CD14-positive monocyte (primary cell): ENCODE results near the gene CTRB1. TPM values are rescaled to one million over a fixed set of nuclear protein-coding genes. Genes with fewer than 3 reads are reported as not detected.
A peak's percentile ranks its signal among the peaks of the same experiment; 100 is the strongest.

Experiments
- DNase-seq, 3 donors: peaks; one replicate each; pipeline ENCODE4 v3.0.0-alpha.2; 2011 to 2022
- H2AFZ ChIP-seq: 2 replicates; pipeline ENCODE4 v1.6.0; 2012; ENCODE audit warnings: mild to moderate bottlenecking, low read depth, low read length, inconsistent platforms; ENCODE audit not compliant: insufficient read depth, poor library complexity, severe bottlenecking
- H3K27ac ChIP-seq, 2 donors: 1 replicate in 1 of 2; 2 replicates in 1 of 2; pipeline ENCODE4 v1.5.1; 2012 to 2013; ENCODE audit warnings: low read length in 2 of 2, control low read depth in 1 of 2, inconsistent platforms in 1 of 2, low read depth in 1 of 2, mild to moderate bottlenecking in 1 of 2
- H3K27me3 ChIP-seq, 2 donors: one replicate each; pipeline versions ENCODE4 v1.6.0 to v1.6.1; 2011 to 2013; ENCODE audit warnings: low read length in 2 of 2; ENCODE audit not compliant: control insufficient read depth in 2 of 2, insufficient read depth in 2 of 2
- H3K36me3 ChIP-seq, 2 donors: replicated peaks in 1 of 2; 1 replicate in 1 of 2; 2 replicates in 1 of 2; pipeline versions ENCODE4 v1.5.1 to v1.6.1; 2012 to 2013; ENCODE audit warnings: low read length in 2 of 2, control low read depth in 1 of 2, inconsistent platforms in 1 of 2, mild to moderate bottlenecking in 1 of 2; ENCODE audit not compliant: insufficient read depth in 2 of 2, control insufficient read depth in 1 of 2
- H3K4me1 ChIP-seq, 2 donors: 1 replicate in 1 of 2; 2 replicates in 1 of 2; pipeline versions ENCODE4 v1.5.1 to v1.6.1; 2012 to 2013; ENCODE audit warnings: low read length in 2 of 2, control low read depth in 1 of 2, inconsistent platforms in 1 of 2, mild to moderate bottlenecking in 1 of 2, moderate library complexity in 1 of 2; ENCODE audit not compliant: insufficient read depth in 2 of 2, control insufficient read depth in 1 of 2
- H3K4me2 ChIP-seq: replicated peaks from 2 replicates; pipeline ENCODE3; 2012; ENCODE audit warnings: low read length, moderate library complexity, mild to moderate bottlenecking; ENCODE audit not compliant: poor library complexity, severe bottlenecking; ENCODE audit errors: extremely low read depth
- H3K4me3 ChIP-seq, 3 experiments: fragments of 200-600 bp in 1 of 3; sonication (generic) in 1 of 3; replicated peaks in 1 of 3; 1 replicate in 2 of 3; 2 replicates in 1 of 3; pipeline ENCODE4 v1.5.1; 2011 to 2013; ENCODE audit warnings: low read length in 3 of 3, mild to moderate bottlenecking in 3 of 3, control low read depth in 2 of 3, low read depth in 2 of 3, inconsistent platforms in 1 of 3, moderate library complexity in 1 of 3
- H3K79me2 ChIP-seq: 2 replicates; pipeline ENCODE4 v1.6.0; 2012; ENCODE audit warnings: mild to moderate bottlenecking, control low read depth, inconsistent platforms, low read length, moderate library complexity; ENCODE audit not compliant: insufficient read depth
- H3K9ac ChIP-seq: 2 replicates; pipeline ENCODE4 v1.6.0; 2017; ENCODE audit warnings: low read length, mild to moderate bottlenecking; ENCODE audit not compliant: insufficient read depth, poor library complexity, severe bottlenecking
- H3K9me3 ChIP-seq, 2 donors: replicated peaks in 1 of 2; 1 replicate in 1 of 2; 2 replicates in 1 of 2; pipeline versions ENCODE4 v1.5.1 to v1.6.1; 2012 to 2013; ENCODE audit warnings: low read length in 2 of 2, control low read depth in 1 of 2; ENCODE audit not compliant: control insufficient read depth in 1 of 2, insufficient read depth in 1 of 2
- H4K20me1 ChIP-seq: 2 replicates; pipeline ENCODE4 v1.6.0; 2012; ENCODE audit warnings: mild to moderate bottlenecking, low read length, control low read depth, moderate library complexity; ENCODE audit not compliant: insufficient read depth
- H3K27ac Mint-ChIP-seq, 7 donors: one replicate each; pipeline ENCODE4 v1.8.0; 2020; ENCODE audit warnings: mild to moderate bottlenecking in 7 of 7, mixed read lengths in 7 of 7, moderate library complexity in 6 of 7, inconsistent platforms in 2 of 7
- H3K27me3 Mint-ChIP-seq, 3 donors: one replicate each; pipeline ENCODE4 v1.8.0; 2021 to 2022; ENCODE audit warnings: low read depth in 3 of 3, mild to moderate bottlenecking in 3 of 3, mixed read lengths in 3 of 3, moderate library complexity in 3 of 3, inconsistent platforms in 1 of 3
- H3K36me3 Mint-ChIP-seq, 2 donors: one replicate each; pipeline ENCODE4 v1.8.0; 2020; ENCODE audit warnings: mixed read lengths in 2 of 2, inconsistent platforms in 1 of 2, mild to moderate bottlenecking in 1 of 2
- H3K4me1 Mint-ChIP-seq: one replicate; pipeline ENCODE4 v1.8.0; 2020; ENCODE audit warnings: mild to moderate bottlenecking, mixed read lengths
- H3K4me3 Mint-ChIP-seq, 2 donors: one replicate each; pipeline ENCODE4 v1.8.0; 2020; ENCODE audit warnings: mild to moderate bottlenecking in 2 of 2, mixed read lengths in 2 of 2, moderate library complexity in 1 of 2
- H3K9me3 Mint-ChIP-seq, 7 donors: one replicate each; pipeline ENCODE4 v1.8.0; 2020 to 2022; ENCODE audit warnings: mixed read lengths in 7 of 7, mild to moderate bottlenecking in 6 of 7, moderate library complexity in 6 of 7, inconsistent platforms in 2 of 7
- WGBS: methylation state at CpG from one replicate; pipeline ENCODE4 v1.1.5; 2013; ENCODE audit warnings: missing lambda C conversion rate; ENCODE audit not compliant: insufficient coverage; 5-methylcytosine and 5-hydroxymethylcytosine counted together
- intact Hi-C, 2 donors: fragments of 100-400 bp; cut with micrococcal nuclease; formaldehyde crosslinking; loops; one replicate each; pipeline versions ENCODE4 v1.15.0 to v1.15.1; 2023
- polyA plus RNA-seq, 3 donors: library from polyadenylated mRNA; depleted of rRNA in 1 of 3; unstranded in 2 of 3; stranded (reverse) in 1 of 3; fragments of 300-500 nt in 2 of 3; fragments of >200 nt in 1 of 3; fragmentation: Illumina TruSeq in 2 of 3; gene quantifications; 1 replicate in 2 of 3; 2 replicates in 1 of 3; pipeline ENCODE4 v1.2.3, GENCODE V29; 2012 to 2021
- TF ChIP-seq, protein P1 (sequence below): fragments of 200-600 bp; IDR thresholded peaks from one replicate; pipeline ENCODE4 v1.8.0; 2022; ENCODE audit warnings: antibody characterized with exemption, mild to moderate bottlenecking

Gene CTRB1
- polyA plus RNA-seq, 3 donors: not detected

DNA sequence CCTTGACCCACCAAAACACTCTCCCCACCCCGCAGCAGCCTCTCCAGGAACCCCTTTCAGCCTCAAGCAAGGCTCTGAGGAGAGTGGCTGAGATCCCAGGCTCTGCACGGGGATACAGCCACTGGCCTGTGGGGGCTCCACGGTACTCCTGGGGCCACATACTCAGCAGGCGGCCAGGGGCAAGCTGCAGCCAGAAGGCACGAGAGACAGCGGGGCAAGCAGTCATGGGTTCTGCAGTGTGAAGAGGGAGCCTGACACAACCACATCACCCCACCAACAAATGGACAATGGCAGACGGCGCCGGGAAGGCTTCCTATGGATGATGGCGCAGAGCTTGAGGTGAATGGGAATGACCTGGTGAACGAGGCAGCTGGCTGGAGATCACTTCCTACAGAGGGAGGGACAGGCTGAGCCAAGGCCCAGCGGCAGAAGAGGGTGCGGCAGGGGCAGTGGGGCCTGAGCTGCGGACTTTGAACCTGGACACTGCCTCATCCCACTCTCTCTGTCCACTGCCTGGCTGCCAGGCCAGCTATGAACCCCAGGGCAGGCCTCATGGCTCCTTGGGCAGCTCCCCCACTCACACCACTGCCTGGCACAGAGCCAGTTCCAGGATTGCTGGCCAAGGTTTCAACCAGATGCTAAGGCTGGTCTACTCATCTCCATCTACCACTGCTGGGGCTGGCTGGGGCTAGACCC is 43.5 kb downstream of the CTRB1 start:
- Histone ChIP-seq H4K20me1 (no peaks in the 10 kb centered on the region), H3K9me3 (peaks cover 0 to 4% of the 10 kb centered on the region in 2 donors), H2AFZ (no peak overlapping the region), H3K4me1 (peaks cover 0 to 5% of the 10 kb centered on the region in 2 donors), H3K27me3 (peaks cover 26 to 92% of the 10 kb centered on the region in 2 donors), H3K27ac (no peak overlapping the region), H3K9ac (no peak overlapping the region), H3K4me3 (no peak overlapping the region), H3K4me2 (no peak overlapping the region), H3K36me3 (no peaks in the 10 kb centered on the region), H3K79me2 (no peaks in the 10 kb centered on the region)
- Mint-ChIP-seq H3K36me3 (peaks cover 0 to 1% of the 10 kb centered on the region in 2 donors), H3K9me3 (peaks cover 0 to 12% (median 2%) of the 10 kb centered on the region in 7 donors), H3K27me3 (peaks cover 82 to 97% (median 90%) of the 10 kb centered on the region in 3 donors), H3K4me1 (peaks cover 5% of the 10 kb centered on the region), H3K4me3 (peak overlapping the region in 1 of 2 donors; percentile 64), H3K27ac (no peak overlapping the region)
- 91% methylated on average over 5 of the region's 14 CpGs for WGBS
- intact Hi-C loops: no loop called here
- TF ChIP-seq, protein P1, sequence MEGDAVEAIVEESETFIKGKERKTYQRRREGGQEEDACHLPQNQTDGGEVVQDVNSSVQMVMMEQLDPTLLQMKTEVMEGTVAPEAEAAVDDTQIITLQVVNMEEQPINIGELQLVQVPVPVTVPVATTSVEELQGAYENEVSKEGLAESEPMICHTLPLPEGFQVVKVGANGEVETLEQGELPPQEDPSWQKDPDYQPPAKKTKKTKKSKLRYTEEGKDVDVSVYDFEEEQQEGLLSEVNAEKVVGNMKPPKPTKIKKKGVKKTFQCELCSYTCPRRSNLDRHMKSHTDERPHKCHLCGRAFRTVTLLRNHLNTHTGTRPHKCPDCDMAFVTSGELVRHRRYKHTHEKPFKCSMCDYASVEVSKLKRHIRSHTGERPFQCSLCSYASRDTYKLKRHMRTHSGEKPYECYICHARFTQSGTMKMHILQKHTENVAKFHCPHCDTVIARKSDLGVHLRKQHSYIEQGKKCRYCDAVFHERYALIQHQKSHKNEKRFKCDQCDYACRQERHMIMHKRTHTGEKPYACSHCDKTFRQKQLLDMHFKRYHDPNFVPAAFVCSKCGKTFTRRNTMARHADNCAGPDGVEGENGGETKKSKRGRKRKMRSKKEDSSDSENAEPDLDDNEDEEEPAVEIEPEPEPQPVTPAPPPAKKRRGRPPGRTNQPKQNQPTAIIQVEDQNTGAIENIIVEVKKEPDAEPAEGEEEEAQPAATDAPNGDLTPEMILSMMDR: no peak
- no peak for DNase-seq

DNA sequence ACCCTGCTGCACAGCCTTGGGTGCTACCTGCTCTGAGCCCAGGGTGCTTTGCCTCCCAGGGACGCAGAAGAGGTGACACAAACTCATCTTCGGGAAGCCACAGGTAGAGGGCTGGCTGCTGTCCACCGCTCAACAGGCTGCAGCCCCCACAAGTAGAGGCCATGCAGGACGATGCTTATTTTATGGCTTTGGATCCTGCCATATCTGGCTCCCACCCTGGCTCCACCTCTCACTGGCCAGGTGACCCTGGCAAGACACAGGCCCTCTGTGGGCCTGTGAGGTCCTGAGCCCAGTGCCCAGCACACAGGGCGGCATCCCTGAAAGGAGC is 44.0 kb downstream of the CTRB1 start:
- Mint-ChIP-seq H3K4me1 (peaks cover 5% of the 10 kb centered on the region), H3K27ac (no peak overlapping the region), H3K4me3 (peak overlapping the region in 1 of 2 donors; percentile 64), H3K9me3 (peaks cover 0 to 15% (median 2%) of the 10 kb centered on the region in 7 donors), H3K36me3 (peaks cover 0 to 1% of the 10 kb centered on the region in 2 donors), H3K27me3 (peaks cover 81 to 97% (median 88%) of the 10 kb centered on the region in 3 donors)
- intact Hi-C loops: no loop called here
- Histone ChIP-seq H3K36me3 (no peaks in the 10 kb centered on the region), H3K4me1 (peaks cover 0 to 5% of the 10 kb centered on the region in 2 donors), H3K9me3 (peaks cover 0 to 4% of the 10 kb centered on the region in 2 donors), H3K27ac (no peak overlapping the region), H3K4me2 (no peak overlapping the region), H4K20me1 (no peaks in the 10 kb centered on the region), H3K4me3 (no peak overlapping the region), H3K79me2 (no peaks in the 10 kb centered on the region), H3K9ac (no peak overlapping the region), H3K27me3 (peaks cover 26 to 92% of the 10 kb centered on the region in 2 donors), H2AFZ (no peak overlapping the region)
- DNase-seq: no peak
- 98% methylated on average over 4 of the region's 5 CpGs for WGBS
- TF ChIP-seq, protein P1: no peak
